ENCODE results near the gene TRIM10.

- TF ChIP-seq POLR2A (IDR thresholded peaks at IDR 0.05) = no peak
- no peak for TF ChIP-seq CTCF (IDR thresholded peaks at IDR 0.05)
Observed at GRCh38 chr6:30121446-30122366, 39.3 kb downstream of the TRIM10 start.
